Myocyte (in vitro differentiated cells): ENCODE results near the gene CCDC70. TPM values are rescaled to one million over a fixed set of nuclear protein-coding genes. Genes with fewer than 3 reads are reported as not detected.
"Not testable (repeated sequence)": the region's sequence is repeated elsewhere in the genome, so short reads cannot be mapped to it uniquely, and the experiment has no call there.

ENCODE experiments used
- DNase-seq: peaks from one replicate; pipeline ENCODE4 v3.0.0-alpha.2; 2012; ENCODE audit warnings: low read depth
- polyA plus RNA-seq: library from polyadenylated mRNA; unstranded; fragments of >200 nt; gene quantifications from one replicate; pipeline ENCODE4 v1.2.1, GENCODE V29; 2012; ENCODE audit warnings: missing spikeins
- total RNA-seq: library from RNA; depleted of rRNA; stranded (reverse); fragments of >200 nt; gene quantifications from 2 replicates; pipeline ENCODE4 v1.2.3, GENCODE V29; 2014

The CCDC70 gene
- not detected in 2 replicates for total RNA-seq
- not detected for polyA plus RNA-seq

- DNase-seq: no peak
These were observed at the start of gene CCDC70 for GRCh38 chr13:51861723-51862300. Gene CCDC70, plus strand, starts transcription at chr13:51861969. Its CDS starts 3,443 bp downstream, at chr13:51865412.

GRCh38 chr13:51814071-51814470 lies 47.7 kb upstream of the CCDC70 start:
- DNase-seq: no peak

DNA sequence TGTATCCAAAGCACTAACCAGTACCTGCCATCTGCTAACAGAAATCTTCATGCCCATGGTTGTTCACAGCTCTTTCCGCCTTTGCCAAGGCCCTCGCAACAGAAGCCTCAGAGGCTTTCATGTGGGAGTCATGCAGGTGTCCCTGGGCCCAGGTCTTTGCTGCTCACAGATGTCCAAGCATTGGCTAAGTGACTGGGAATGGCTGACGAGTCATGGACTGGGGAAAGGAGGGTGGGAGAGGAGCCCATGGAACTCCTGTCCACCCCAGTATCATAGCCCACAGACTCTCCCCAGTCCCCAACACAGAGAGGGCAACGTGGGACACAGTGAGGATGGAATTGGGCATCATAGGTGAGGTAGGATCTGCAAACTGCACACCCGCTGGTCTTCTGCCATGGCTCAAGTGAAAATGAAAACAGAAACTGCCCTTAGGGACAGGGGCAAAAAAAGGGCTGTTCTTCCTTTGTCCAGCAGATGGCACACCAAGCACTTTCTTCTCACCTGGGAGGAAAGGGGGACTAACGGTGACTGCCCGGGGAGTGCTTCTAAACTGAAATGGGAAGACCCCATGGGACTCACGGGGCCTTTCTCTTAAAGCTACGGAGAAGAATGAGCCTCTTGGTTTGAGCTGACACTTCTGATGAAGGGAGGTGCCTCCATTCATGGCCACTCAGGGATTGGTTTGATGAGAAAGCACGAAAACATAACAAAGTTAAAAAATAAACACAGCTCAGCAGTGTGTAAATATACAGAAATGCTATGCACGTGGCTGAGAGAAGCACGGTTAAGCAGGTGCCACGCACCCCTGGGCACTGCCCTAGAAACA lies 46.7 kb upstream of the CCDC70 start:
- peak; percentile 71 for DNase-seq

DNA sequence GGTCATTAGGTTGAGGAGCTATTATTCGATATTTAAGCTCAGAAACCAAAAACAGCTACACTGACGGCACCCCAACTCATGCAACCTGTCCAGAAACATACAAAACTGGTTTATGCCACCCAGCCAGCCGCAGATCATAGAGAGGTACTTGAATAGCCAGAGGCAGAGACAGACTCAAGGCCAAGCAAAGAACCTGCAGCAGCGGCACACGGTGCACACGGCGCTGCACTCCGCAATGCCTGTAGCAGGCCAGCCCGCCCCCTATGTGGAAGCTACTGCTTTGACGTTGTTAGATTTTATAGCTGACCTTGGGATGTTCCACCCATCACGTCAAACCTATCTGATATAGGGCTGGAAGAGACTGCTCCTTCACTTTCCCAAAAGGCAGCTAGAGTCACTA lies 45.9 kb upstream of the CCDC70 start:
- no peak for DNase-seq

DNA sequence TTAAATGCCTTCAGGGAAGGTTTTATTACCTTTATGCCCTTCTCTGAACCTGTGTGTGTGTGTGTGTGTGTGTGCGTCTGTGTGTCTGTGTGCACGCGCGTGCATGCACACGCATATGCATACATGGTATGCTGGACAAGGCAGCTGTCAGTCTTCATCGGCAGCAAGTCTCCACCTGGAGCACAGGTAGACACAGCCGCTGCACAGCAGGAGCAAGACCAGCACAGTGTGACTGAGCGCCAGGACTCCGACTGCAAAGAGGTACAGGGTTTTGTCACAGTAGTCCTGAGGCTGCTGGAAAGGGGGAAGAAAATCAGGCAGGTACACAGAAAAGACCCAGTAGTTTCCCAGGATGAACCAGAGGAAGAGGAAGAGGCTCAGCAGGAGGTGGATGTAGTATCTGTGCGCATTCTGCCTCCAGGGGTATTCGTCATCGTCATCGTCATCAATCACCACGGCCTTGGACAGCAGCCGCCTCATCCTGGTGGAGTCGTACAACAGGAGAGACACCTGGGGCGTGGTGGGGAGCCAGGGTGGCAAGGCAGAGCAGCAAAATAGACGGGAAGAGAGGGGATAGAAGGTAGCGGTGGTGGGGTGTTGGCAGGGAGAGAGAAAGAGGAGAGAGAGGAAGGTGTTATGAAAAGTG lies 45.0 kb upstream of the CCDC70 start:
- DNase-seq: no peak

DNA sequence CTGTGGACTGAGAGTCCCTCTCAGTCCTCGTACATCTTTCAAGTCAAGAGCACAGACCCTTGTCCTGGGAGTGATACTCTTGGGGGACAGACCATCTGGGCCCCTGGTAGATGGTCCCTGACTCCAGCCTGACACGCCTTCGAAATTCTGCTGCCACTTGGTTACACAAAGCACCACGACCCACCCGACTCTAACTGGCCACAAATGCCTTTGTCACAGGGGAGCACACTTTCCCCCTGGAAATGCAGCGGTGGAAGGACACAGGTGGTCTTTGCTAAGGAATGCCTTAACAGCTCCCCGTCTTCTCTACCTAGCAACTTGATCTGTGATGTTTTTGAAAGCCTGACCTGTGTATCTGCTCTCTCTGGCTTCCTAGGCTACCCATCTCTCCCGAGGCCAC lies 44.1 kb upstream of the CCDC70 start:
- no peak for DNase-seq

GRCh38 chr13:51818276-51818675 lies 43.5 kb upstream of the CCDC70 start:
- DNase-seq: no peak

- DNase-seq: peak; percentile 40
These were observed 42.8 kb upstream of the CCDC70 start for GRCh38 chr13:51818781-51819511.

DNA sequence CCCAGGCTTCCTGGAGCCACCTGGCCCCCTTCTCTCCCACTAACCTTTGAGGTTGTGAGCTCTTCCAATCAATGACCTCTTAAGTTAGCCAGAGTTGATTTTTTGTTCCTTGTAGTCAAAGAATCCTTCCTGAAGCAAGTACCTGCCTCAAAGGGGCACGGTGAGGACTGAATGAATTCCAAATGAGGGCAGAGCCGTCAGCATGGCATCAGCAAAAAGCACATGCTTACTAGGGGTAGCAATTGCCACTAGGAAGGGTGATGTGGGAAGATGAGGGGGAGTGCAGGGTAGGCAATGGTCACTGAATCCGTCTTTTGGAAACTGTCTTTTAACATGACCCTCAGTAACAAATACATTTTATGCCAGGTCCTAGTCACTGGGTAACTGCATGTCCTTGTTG lies 42.2 kb upstream of the CCDC70 start:
- no peak for DNase-seq

- DNase-seq: no peak
These were observed 41.7 kb upstream of the CCDC70 start for GRCh38 chr13:51820016-51820597.

DNA sequence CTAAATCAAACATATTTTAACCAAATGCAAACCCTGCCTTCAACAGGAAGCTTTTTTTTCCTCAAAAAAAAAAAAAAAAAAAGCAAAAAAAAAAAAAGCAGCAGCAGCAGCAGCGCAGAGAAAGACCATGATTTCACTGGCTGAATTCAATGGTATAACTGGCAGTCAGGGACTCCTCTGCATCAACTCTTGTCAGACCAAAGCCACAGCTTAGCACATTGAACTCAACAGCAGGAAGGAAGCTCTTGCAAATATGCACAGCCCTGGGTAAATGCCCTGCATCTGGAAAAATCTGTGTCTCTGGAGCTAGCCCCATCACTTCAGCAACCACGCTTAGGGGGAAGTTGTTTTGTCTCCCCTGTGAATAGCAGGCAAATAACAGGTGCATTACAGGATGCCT lies 40.2 kb upstream of the CCDC70 start:
- no peak for DNase-seq

GRCh38 chr13:51822106-51822815 lies 39.5 kb upstream of the CCDC70 start:
- DNase-seq: no peak

DNA sequence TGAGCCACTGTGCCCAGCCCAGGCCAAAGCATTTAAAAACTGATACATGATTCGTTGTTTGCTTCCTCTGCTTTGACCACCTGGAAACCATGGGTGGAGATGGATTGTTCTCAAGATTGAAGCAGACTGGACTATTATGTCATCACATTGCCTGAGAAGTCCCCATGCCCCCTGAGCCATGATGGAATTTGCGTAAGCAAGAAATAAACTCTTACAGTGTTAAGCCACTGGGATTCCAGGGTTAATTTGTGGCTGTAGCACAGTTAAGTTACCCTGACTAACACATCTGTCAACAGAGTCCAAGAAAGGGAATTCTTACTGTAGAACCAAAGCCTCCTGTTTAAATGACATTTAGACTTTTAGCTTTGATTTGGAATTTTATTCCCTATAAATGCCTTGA lies 38.4 kb upstream of the CCDC70 start:
- no peak for DNase-seq

- DNase-seq: peak; percentile 45
These were observed 37.9 kb upstream of the CCDC70 start for GRCh38 chr13:51823863-51824262.

DNA sequence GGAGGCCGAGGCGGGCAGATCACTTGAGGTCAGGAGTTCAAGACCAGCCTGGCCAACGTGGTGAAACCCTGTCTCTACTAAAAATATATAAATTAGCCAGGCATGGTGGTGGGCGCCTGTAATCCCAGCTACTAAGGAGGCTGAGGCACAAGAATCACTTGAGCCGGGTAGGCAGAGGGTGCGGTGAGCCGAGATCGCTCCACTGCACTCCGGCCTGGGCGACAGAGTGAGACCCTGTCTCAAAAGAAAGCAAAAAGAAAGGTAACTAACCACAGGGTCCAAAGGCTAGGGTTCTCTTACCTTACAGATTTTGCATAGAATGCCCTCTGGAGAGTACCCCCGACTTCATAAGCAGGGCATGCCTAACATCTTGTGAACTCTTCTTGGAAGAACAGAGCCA lies 37.1 kb upstream of the CCDC70 start:
- not testable (repeated sequence) for DNase-seq

- DNase-seq: no peak
These were observed 36.6 kb upstream of the CCDC70 start for GRCh38 chr13:51825165-51825592.

DNA sequence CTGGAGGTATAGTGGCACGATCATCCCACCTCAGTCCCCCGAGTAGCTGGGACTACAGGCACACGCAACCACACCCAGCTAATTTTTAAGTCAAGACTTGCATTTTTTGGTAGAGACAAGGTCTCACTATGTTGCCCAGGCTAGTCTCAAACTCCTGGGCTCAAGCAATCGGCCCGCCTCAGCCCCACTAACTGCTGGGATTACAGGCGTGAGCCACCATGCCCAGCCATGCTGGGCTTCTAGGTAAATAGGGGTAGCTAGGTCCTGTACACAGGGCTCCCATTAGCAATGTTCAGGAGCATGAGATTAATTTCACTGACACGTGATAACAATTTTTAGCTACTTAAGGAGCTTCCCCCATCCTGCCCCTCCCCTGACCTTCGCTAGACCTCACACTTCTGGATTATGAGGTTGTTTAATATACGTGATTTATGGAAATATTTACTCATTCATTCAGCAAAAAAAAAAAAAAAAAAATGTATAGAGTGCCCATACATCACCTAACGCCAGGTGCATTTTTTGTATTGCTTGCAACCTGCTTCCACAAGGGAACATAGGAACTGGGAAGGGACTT lies 36.0 kb upstream of the CCDC70 start:
- DNase-seq: no peak

GRCh38 chr13:51826606-51827005 lies 35.2 kb upstream of the CCDC70 start:
- no peak for DNase-seq

DNA sequence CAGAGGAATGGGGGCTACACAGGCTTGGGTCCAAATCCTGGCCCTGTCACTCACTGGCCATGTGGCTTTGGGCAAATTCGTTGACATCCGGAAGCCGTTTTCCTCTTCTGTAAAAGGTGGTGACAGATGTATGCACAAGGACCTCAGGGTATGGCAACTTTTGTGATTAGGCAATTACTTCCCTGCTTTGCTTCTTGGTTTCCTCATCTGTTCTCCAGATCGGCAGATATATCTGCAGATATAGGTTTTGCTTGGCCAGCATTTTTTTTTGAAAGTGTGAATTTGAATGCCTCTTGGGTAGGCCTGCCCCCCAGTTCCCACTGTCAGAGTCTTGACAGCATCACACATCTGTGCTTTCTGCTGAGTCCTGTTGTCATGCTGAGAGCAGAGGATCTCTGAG lies 34.5 kb upstream of the CCDC70 start:
- DNase-seq: no peak
